ENCODE results near the gene SMG6. TPM values are rescaled to one million over a fixed set of nuclear protein-coding genes. Genes with fewer than 3 reads are reported as not detected.

SMG6 gene
- polyA plus RNA-seq, 2 donors: 14.0 to 16.7 TPM

GRCh38 chr17:2085648-2085949, 218.0 kb downstream of the SMG6 start:
- peak overlapping the region; percentile 92 to 96 for H3K27ac ChIP-seq (ENCODE audit: low read depth in 2 of 2, low read length in 1 of 2)
- peaks cover 3 to 23% of the 10 kb centered on the region in 2 donors for H3K36me3 ChIP-seq (ENCODE audit: control insufficient read depth in 2 of 2, insufficient read depth in 2 of 2, low read length in 1 of 2)
- no peak overlapping the region for H3K4me3 ChIP-seq (ENCODE audit: low read depth in 1 of 2, low read length in 2 of 2)
- H3K4me1 ChIP-seq (ENCODE audit: control insufficient read depth in 2 of 2, insufficient read depth in 2 of 2, low read length in 1 of 2): peaks cover 10 to 24% of the 10 kb centered on the region in 2 donors
- 48 to 53% methylated on average over 5 of the region's 5 CpGs for WGBS, 2 donors
- no peaks in the 10 kb centered on the region for H3K9me3 ChIP-seq (ENCODE audit: control insufficient read depth in 2 of 2, insufficient read depth in 1 of 2, low read depth in 1 of 2, low read length in 1 of 2)
- H3K27me3 ChIP-seq (ENCODE audit: control insufficient read depth in 1 of 2, insufficient read depth in 2 of 2, low read length in 2 of 2): no peaks in the 10 kb centered on the region

- Histone ChIP-seq H3K4me1 (ENCODE audit: control insufficient read depth in 2 of 2, insufficient read depth in 2 of 2, low read length in 1 of 2) (peaks cover 8 to 24% of the 10 kb centered on the region in 2 donors), H3K27ac (ENCODE audit: low read depth in 2 of 2, low read length in 1 of 2) (peak overlapping the region; percentile 92 to 96), H3K9me3 (ENCODE audit: control insufficient read depth in 2 of 2, insufficient read depth in 1 of 2, low read depth in 1 of 2, low read length in 1 of 2) (no peaks in the 10 kb centered on the region), H3K27me3 (ENCODE audit: control insufficient read depth in 1 of 2, insufficient read depth in 2 of 2, low read length in 2 of 2) (no peaks in the 10 kb centered on the region), H3K36me3 (ENCODE audit: control insufficient read depth in 2 of 2, insufficient read depth in 2 of 2, low read length in 1 of 2) (peaks cover 3 to 23% of the 10 kb centered on the region in 2 donors), H3K4me3 (ENCODE audit: low read depth in 1 of 2, low read length in 2 of 2) (no peak overlapping the region)
- 50 to 54% methylated on average over 13 of the region's 13 CpGs for WGBS, 2 donors
Observed at GRCh38 chr17:2084766-2085647, 218.6 kb downstream of the SMG6 start.

GRCh38 chr17:2084036-2084765, 219.4 kb downstream of the SMG6 start:
- Histone ChIP-seq H3K4me1 (ENCODE audit: control insufficient read depth in 2 of 2, insufficient read depth in 2 of 2, low read length in 1 of 2) (peaks cover 8 to 24% of the 10 kb centered on the region in 2 donors), H3K9me3 (ENCODE audit: control insufficient read depth in 2 of 2, insufficient read depth in 1 of 2, low read depth in 1 of 2, low read length in 1 of 2) (no peaks in the 10 kb centered on the region), H3K4me3 (ENCODE audit: low read depth in 1 of 2, low read length in 2 of 2) (no peak overlapping the region), H3K27me3 (ENCODE audit: control insufficient read depth in 1 of 2, insufficient read depth in 2 of 2, low read length in 2 of 2) (no peaks in the 10 kb centered on the region), H3K36me3 (ENCODE audit: control insufficient read depth in 2 of 2, insufficient read depth in 2 of 2, low read length in 1 of 2) (peaks cover 3 to 23% of the 10 kb centered on the region in 2 donors), H3K27ac (ENCODE audit: low read depth in 2 of 2, low read length in 1 of 2) (peak overlapping the region; percentile 92 to 96)
- 39 to 44% methylated on average over 8 of the region's 8 CpGs for WGBS, 2 donors

GRCh38 chr17:2083613-2084035, 220.0 kb downstream of the SMG6 start:
- Histone ChIP-seq H3K36me3 (ENCODE audit: control insufficient read depth in 2 of 2, insufficient read depth in 2 of 2, low read length in 1 of 2) (peaks cover 3 to 24% of the 10 kb centered on the region in 2 donors), H3K9me3 (ENCODE audit: control insufficient read depth in 2 of 2, insufficient read depth in 1 of 2, low read depth in 1 of 2, low read length in 1 of 2) (no peaks in the 10 kb centered on the region), H3K4me1 (ENCODE audit: control insufficient read depth in 2 of 2, insufficient read depth in 2 of 2, low read length in 1 of 2) (peaks cover 8 to 24% of the 10 kb centered on the region in 2 donors), H3K27ac (ENCODE audit: low read depth in 2 of 2, low read length in 1 of 2) (peak overlapping the region; percentile 92 to 96), H3K27me3 (ENCODE audit: control insufficient read depth in 1 of 2, insufficient read depth in 2 of 2, low read length in 2 of 2) (no peaks in the 10 kb centered on the region), H3K4me3 (ENCODE audit: low read depth in 1 of 2, low read length in 2 of 2) (no peak overlapping the region)
- 48 to 52% methylated on average over 7 of the region's 7 CpGs for WGBS, 2 donors

GRCh38 chr17:2082003-2082781, 221.4 kb downstream of the SMG6 start:
- H3K27ac ChIP-seq (ENCODE audit: low read depth in 2 of 2, low read length in 1 of 2): peak overlapping the region in 1 of 2 donors; percentile 36
- H3K4me3 ChIP-seq (ENCODE audit: low read depth in 1 of 2, low read length in 2 of 2): no peak overlapping the region
- peaks cover 3 to 29% of the 10 kb centered on the region in 2 donors for H3K36me3 ChIP-seq (ENCODE audit: control insufficient read depth in 2 of 2, insufficient read depth in 2 of 2, low read length in 1 of 2)
- H3K27me3 ChIP-seq (ENCODE audit: control insufficient read depth in 1 of 2, insufficient read depth in 2 of 2, low read length in 2 of 2): no peaks in the 10 kb centered on the region
- H3K4me1 ChIP-seq (ENCODE audit: control insufficient read depth in 2 of 2, insufficient read depth in 2 of 2, low read length in 1 of 2): peaks cover 8 to 20% of the 10 kb centered on the region in 2 donors
- WGBS, 2 donors: 68 to 79% methylated on average over 9 of the region's 9 CpGs
- no peaks in the 10 kb centered on the region for H3K9me3 ChIP-seq (ENCODE audit: control insufficient read depth in 2 of 2, insufficient read depth in 1 of 2, low read depth in 1 of 2, low read length in 1 of 2)

GRCh38 chr17:2081564-2081963, 222.0 kb downstream of the SMG6 start:
- peaks cover 3 to 30% of the 10 kb centered on the region in 2 donors for H3K36me3 ChIP-seq (ENCODE audit: control insufficient read depth in 2 of 2, insufficient read depth in 2 of 2, low read length in 1 of 2)
- peak overlapping the region in 1 of 2 donors; percentile 36 for H3K27ac ChIP-seq (ENCODE audit: low read depth in 2 of 2, low read length in 1 of 2)
- H3K4me1 ChIP-seq (ENCODE audit: control insufficient read depth in 2 of 2, insufficient read depth in 2 of 2, low read length in 1 of 2): peaks cover 10 to 18% of the 10 kb centered on the region in 2 donors
- WGBS, 2 donors: 81 to 86% methylated on average over 9 of the region's 9 CpGs
- no peaks in the 10 kb centered on the region for H3K9me3 ChIP-seq (ENCODE audit: control insufficient read depth in 2 of 2, insufficient read depth in 1 of 2, low read depth in 1 of 2, low read length in 1 of 2)
- H3K27me3 ChIP-seq (ENCODE audit: control insufficient read depth in 1 of 2, insufficient read depth in 2 of 2, low read length in 2 of 2): no peaks in the 10 kb centered on the region
- no peak overlapping the region for H3K4me3 ChIP-seq (ENCODE audit: low read depth in 1 of 2, low read length in 2 of 2)

GRCh38 chr17:2077040-2077439, 226.5 kb downstream of the SMG6 start:
- WGBS, 2 donors: 82% methylated on average over 8 of the region's 8 CpGs
- Histone ChIP-seq H3K4me3 (ENCODE audit: low read depth in 1 of 2, low read length in 2 of 2) (no peak overlapping the region), H3K27me3 (ENCODE audit: control insufficient read depth in 1 of 2, insufficient read depth in 2 of 2, low read length in 2 of 2) (no peaks in the 10 kb centered on the region), H3K27ac (ENCODE audit: low read depth in 2 of 2, low read length in 1 of 2) (peak overlapping the region; percentile 33 to 67), H3K36me3 (ENCODE audit: control insufficient read depth in 2 of 2, insufficient read depth in 2 of 2, low read length in 1 of 2) (peaks cover 3 to 21% of the 10 kb centered on the region in 2 donors), H3K9me3 (ENCODE audit: control insufficient read depth in 2 of 2, insufficient read depth in 1 of 2, low read depth in 1 of 2, low read length in 1 of 2) (no peaks in the 10 kb centered on the region), H3K4me1 (ENCODE audit: control insufficient read depth in 2 of 2, insufficient read depth in 2 of 2, low read length in 1 of 2) (peaks cover 3 to 4% of the 10 kb centered on the region in 2 donors)

- Histone ChIP-seq H3K27me3 (ENCODE audit: control insufficient read depth in 1 of 2, insufficient read depth in 2 of 2, low read length in 2 of 2) (no peaks in the 10 kb centered on the region), H3K9me3 (ENCODE audit: control insufficient read depth in 2 of 2, insufficient read depth in 1 of 2, low read depth in 1 of 2, low read length in 1 of 2) (no peaks in the 10 kb centered on the region), H3K4me1 (ENCODE audit: control insufficient read depth in 2 of 2, insufficient read depth in 2 of 2, low read length in 1 of 2) (peaks cover 3 to 5% of the 10 kb centered on the region in 2 donors), H3K36me3 (ENCODE audit: control insufficient read depth in 2 of 2, insufficient read depth in 2 of 2, low read length in 1 of 2) (peaks cover 0 to 22% of the 10 kb centered on the region in 2 donors), H3K4me3 (ENCODE audit: low read depth in 1 of 2, low read length in 2 of 2) (no peak overlapping the region), H3K27ac (ENCODE audit: low read depth in 2 of 2, low read length in 1 of 2) (peak overlapping the region; percentile 33 to 67)
- WGBS, 2 donors: 50 to 65% methylated on average over 17 of the region's 17 CpGs
Observed at GRCh38 chr17:2076087-2076984, 227.2 kb downstream of the SMG6 start.
